Mesodermal cell (in vitro differentiated cells): ENCODE results near the gene SDHA.
A peak's percentile ranks its signal among the peaks of the same experiment; 100 is the strongest.

Source experiments
- H3K27ac ChIP-seq: 2 replicates; pipeline ENCODE4 v1.7.0; 2013; ENCODE audit warnings: mild to moderate bottlenecking, low read depth, low read length, moderate library complexity; ENCODE audit not compliant: severe bottlenecking
- H3K36me3 ChIP-seq: 2 replicates; pipeline ENCODE4 v1.7.1; 2013; ENCODE audit warnings: mild to moderate bottlenecking, low read length, moderate library complexity; ENCODE audit not compliant: control insufficient read depth, insufficient read depth
- H3K4me1 ChIP-seq: one replicate; pipeline ENCODE4 v1.7.1; 2013; ENCODE audit warnings: mild to moderate bottlenecking, low read length; ENCODE audit not compliant: insufficient read depth, control insufficient read depth, poor library complexity, severe bottlenecking
- H3K4me3 ChIP-seq: 2 replicates; pipeline ENCODE4 v1.7.0; 2013; ENCODE audit warnings: low read length, control low read depth, mild to moderate bottlenecking; ENCODE audit not compliant: insufficient read depth, poor library complexity, severe bottlenecking; ENCODE audit errors: extremely low read depth
- H3K9me3 ChIP-seq: 2 replicates; pipeline ENCODE4 v1.7.1; 2013; ENCODE audit warnings: mild to moderate bottlenecking, low read length, moderate library complexity; ENCODE audit not compliant: control insufficient read depth
- WGBS, 2 experiments: methylation state at CpG; one replicate each; pipeline ENCODE4 v1.1.5; 2013; ENCODE audit warnings: missing lambda C conversion rate in 2 of 2; ENCODE audit not compliant: insufficient coverage in 2 of 2; 5-methylcytosine and 5-hydroxymethylcytosine counted together

The SDHA gene

GRCh38 chr5:174876-175465, 43.1 kb upstream of the SDHA start:
- Histone ChIP-seq H3K4me1 (peaks cover 5% of the 10 kb centered on the region), H3K4me3 (no peak overlapping the region), H3K9me3 (no peaks in the 10 kb centered on the region), H3K36me3 (no peaks in the 10 kb centered on the region), H3K27ac (no peak overlapping the region)
- WGBS, 2 experiments: 92 to 93% methylated on average over 12 to 16 of the region's 16 CpGs

- Histone ChIP-seq H3K27ac (no peak overlapping the region), H3K4me1 (peaks cover 5% of the 10 kb centered on the region), H3K4me3 (no peak overlapping the region), H3K9me3 (no peaks in the 10 kb centered on the region), H3K36me3 (no peaks in the 10 kb centered on the region)
- 80 to 88% methylated on average over 11 of the region's 11 CpGs for WGBS, 2 experiments
These were observed 41.8 kb upstream of the SDHA start for GRCh38 chr5:176296-176823.

GRCh38 chr5:178110-178509, 40.0 kb upstream of the SDHA start:
- H3K36me3 ChIP-seq: no peaks in the 10 kb centered on the region
- H3K27ac ChIP-seq: no peak overlapping the region
- WGBS, 2 experiments: 87 to 92% methylated on average over 5 of the region's 5 CpGs
- no peaks in the 10 kb centered on the region for H3K9me3 ChIP-seq
- peaks cover 5% of the 10 kb centered on the region for H3K4me1 ChIP-seq
- H3K4me3 ChIP-seq: no peak overlapping the region

GRCh38 chr5:179401-179800, 38.7 kb upstream of the SDHA start:
- Histone ChIP-seq H3K36me3 (no peaks in the 10 kb centered on the region), H3K9me3 (no peaks in the 10 kb centered on the region), H3K4me3 (no peak overlapping the region), H3K4me1 (peaks cover 5% of the 10 kb centered on the region), H3K27ac (no peak overlapping the region)
- 90% methylated on average over 9 of the region's 9 CpGs for WGBS, 2 experiments

GRCh38 chr5:180286-180918, 37.7 kb upstream of the SDHA start:
- Histone ChIP-seq H3K4me3 (no peak overlapping the region), H3K27ac (peak overlapping the region; percentile 23), H3K9me3 (no peaks in the 10 kb centered on the region), H3K4me1 (peaks cover 5% of the 10 kb centered on the region), H3K36me3 (no peaks in the 10 kb centered on the region)
- WGBS, 2 experiments: 82 to 85% methylated on average over 12 to 13 of the region's 13 CpGs

- WGBS, 2 experiments: 87% methylated on average over 7 to 9 of the region's 9 CpGs
- no peaks in the 10 kb centered on the region for H3K36me3 ChIP-seq
- peaks cover 3% of the 10 kb centered on the region for H3K4me1 ChIP-seq
- no peaks in the 10 kb centered on the region for H3K9me3 ChIP-seq
- no peak overlapping the region for H3K27ac ChIP-seq
- H3K4me3 ChIP-seq: no peak overlapping the region
These were observed 37.0 kb upstream of the SDHA start for GRCh38 chr5:181160-181559.

- no peaks in the 10 kb centered on the region for H3K9me3 ChIP-seq
- H3K4me1 ChIP-seq: no peaks in the 10 kb centered on the region
- WGBS, 2 experiments: 92% methylated on average over 21 to 22 of the region's 22 CpGs
- no peak overlapping the region for H3K27ac ChIP-seq
- H3K4me3 ChIP-seq: no peak overlapping the region
- no peaks in the 10 kb centered on the region for H3K36me3 ChIP-seq
These were observed 36.6 kb upstream of the SDHA start for GRCh38 chr5:181566-181965.

- no peaks in the 10 kb centered on the region for H3K9me3 ChIP-seq
- 91 to 96% methylated on average over 10 to 12 of the region's 12 CpGs for WGBS, 2 experiments
- H3K4me1 ChIP-seq: no peaks in the 10 kb centered on the region
- H3K36me3 ChIP-seq: no peaks in the 10 kb centered on the region
- H3K27ac ChIP-seq: no peak overlapping the region
- no peak overlapping the region for H3K4me3 ChIP-seq
These were observed 36.0 kb upstream of the SDHA start for GRCh38 chr5:182126-182525.

- Histone ChIP-seq H3K9me3 (no peaks in the 10 kb centered on the region), H3K36me3 (no peaks in the 10 kb centered on the region), H3K27ac (no peak overlapping the region), H3K4me3 (no peak overlapping the region), H3K4me1 (no peaks in the 10 kb centered on the region)
- 100% methylated on average over 1 to 3 of the region's 7 CpGs for WGBS, 2 experiments
These were observed 33.6 kb upstream of the SDHA start for GRCh38 chr5:184471-184870.

GRCh38 chr5:185095-186070, 32.7 kb upstream of the SDHA start:
- Histone ChIP-seq H3K4me1 (no peaks in the 10 kb centered on the region), H3K36me3 (no peaks in the 10 kb centered on the region), H3K9me3 (no peaks in the 10 kb centered on the region), H3K27ac (no peak overlapping the region), H3K4me3 (no peak overlapping the region)
- WGBS, 2 experiments: 91 to 93% methylated on average over 21 of the region's 21 CpGs
